Measurements from ENCODE around the gene LLCFC1. TPM values are rescaled to one million over a fixed set of nuclear protein-coding genes. Genes with fewer than 3 reads are reported as not detected.
"Not testable (repeated sequence)": the region's sequence is repeated elsewhere in the genome, so short reads cannot be mapped to it uniquely, and the experiment has no call there.

LLCFC1 gene
- total RNA-seq, 1 experiment from 2014 or later: not detected

DNA sequence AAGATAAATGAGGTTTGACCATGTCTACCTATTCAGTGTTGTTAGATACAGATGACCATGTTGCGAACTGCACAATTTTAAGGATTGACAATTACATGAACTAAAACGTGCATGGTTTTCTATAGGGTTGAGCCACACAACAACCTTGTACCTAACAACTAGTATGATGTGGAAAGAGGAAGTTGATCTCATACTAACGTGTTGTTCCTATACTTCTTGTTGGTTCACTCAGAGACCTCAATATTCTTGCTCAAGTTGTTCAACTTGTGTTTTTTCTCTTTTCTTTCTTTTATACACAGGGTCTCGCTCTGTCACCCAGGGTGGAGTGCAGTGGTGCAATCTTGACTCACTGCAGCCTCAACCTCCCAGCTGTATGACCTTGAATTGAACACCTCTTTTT is 28.9 kb downstream of the LLCFC1 start:
- H3K9me3 Mint-ChIP-seq (ENCODE audit: low read depth, unreplicated experiment): no peaks in the 10 kb centered on the region
- TF ChIP-seq CTCF (IDR thresholded peaks at IDR 0.05; ENCODE audit: unreplicated experiment): no peak
- BruUV-seq (replicated peaks): no TSS peak
- no peak for DNase-seq
- H3K36me3 Mint-ChIP-seq (ENCODE audit: insufficient read depth, unreplicated experiment): no peaks in the 10 kb centered on the region
- H3K27ac Mint-ChIP-seq (ENCODE audit: unreplicated experiment): no peak overlapping the region
- H3K4me3 Mint-ChIP-seq (ENCODE audit: low read depth, unreplicated experiment): no peak overlapping the region
- peaks cover 50% of the 10 kb centered on the region for H3K27me3 Mint-ChIP-seq (ENCODE audit: unreplicated experiment)
- no peaks in the 10 kb centered on the region for H3K4me1 Mint-ChIP-seq (ENCODE audit: low read depth, unreplicated experiment)
- intact Hi-C loops (cut with micrococcal nuclease; ENCODE audit: unreplicated experiment): no loop called here
- CTCF ChIA-PET: no interaction called here

DNA sequence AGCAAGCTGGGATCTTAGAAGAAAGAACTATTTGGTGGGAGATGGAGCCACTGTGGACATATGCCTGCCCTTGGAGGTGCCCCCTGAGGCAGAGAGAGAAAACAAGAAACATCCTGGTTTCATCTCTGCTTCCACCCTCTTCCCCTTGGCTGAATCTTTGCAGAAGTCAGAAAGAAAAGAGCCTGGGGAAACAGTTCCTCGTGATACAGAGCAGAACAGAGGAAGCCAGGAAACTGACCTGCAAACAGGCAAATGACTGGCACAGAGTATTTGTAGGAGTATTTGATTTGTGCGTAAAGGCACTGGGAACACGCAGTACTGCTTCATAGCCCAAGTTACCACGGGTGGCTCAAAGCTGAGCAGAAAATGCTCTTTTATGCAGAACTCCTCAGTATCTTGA is 29.9 kb downstream of the LLCFC1 start:
- no peak for DNase-seq
- no TSS peak for BruUV-seq (replicated peaks)
- no peak for TF ChIP-seq CTCF (IDR thresholded peaks at IDR 0.05; ENCODE audit: unreplicated experiment)
- peaks cover 40% of the 10 kb centered on the region for H3K27me3 Mint-ChIP-seq (ENCODE audit: unreplicated experiment)
- no peak overlapping the region for H3K4me3 Mint-ChIP-seq (ENCODE audit: low read depth, unreplicated experiment)
- no peaks in the 10 kb centered on the region for H3K9me3 Mint-ChIP-seq (ENCODE audit: low read depth, unreplicated experiment)
- CTCF ChIA-PET: no interaction called here
- no peak overlapping the region for H3K27ac Mint-ChIP-seq (ENCODE audit: unreplicated experiment)
- no peaks in the 10 kb centered on the region for H3K36me3 Mint-ChIP-seq (ENCODE audit: insufficient read depth, unreplicated experiment)
- intact Hi-C loops (cut with micrococcal nuclease; ENCODE audit: unreplicated experiment): no loop called here
- no peaks in the 10 kb centered on the region for H3K4me1 Mint-ChIP-seq (ENCODE audit: low read depth, unreplicated experiment)

GRCh38 chr7:142974626-142975025 is 35.3 kb downstream of the LLCFC1 start:
- H3K36me3 Mint-ChIP-seq (ENCODE audit: insufficient read depth, unreplicated experiment): no peaks in the 10 kb centered on the region
- no peak overlapping the region for H3K4me3 Mint-ChIP-seq (ENCODE audit: low read depth, unreplicated experiment)
- no peaks in the 10 kb centered on the region for H3K4me1 Mint-ChIP-seq (ENCODE audit: low read depth, unreplicated experiment)
- H3K9me3 Mint-ChIP-seq (ENCODE audit: low read depth, unreplicated experiment): no peaks in the 10 kb centered on the region
- H3K27ac Mint-ChIP-seq (ENCODE audit: unreplicated experiment): no peak overlapping the region
- H3K27me3 Mint-ChIP-seq (ENCODE audit: unreplicated experiment): peaks cover 14% of the 10 kb centered on the region
- CTCF ChIA-PET: interaction anchor here (0.7 kb wide), 1 partner anchor 95 kb away, joined by 3 read pairs; no protein-coding TSS in a partner anchor
- no peak for DNase-seq
- intact Hi-C loops (cut with micrococcal nuclease; ENCODE audit: unreplicated experiment): no loop called here
- TF ChIP-seq CTCF (IDR thresholded peaks at IDR 0.05; ENCODE audit: unreplicated experiment): no peak
- no TSS peak for BruUV-seq (replicated peaks)

DNA sequence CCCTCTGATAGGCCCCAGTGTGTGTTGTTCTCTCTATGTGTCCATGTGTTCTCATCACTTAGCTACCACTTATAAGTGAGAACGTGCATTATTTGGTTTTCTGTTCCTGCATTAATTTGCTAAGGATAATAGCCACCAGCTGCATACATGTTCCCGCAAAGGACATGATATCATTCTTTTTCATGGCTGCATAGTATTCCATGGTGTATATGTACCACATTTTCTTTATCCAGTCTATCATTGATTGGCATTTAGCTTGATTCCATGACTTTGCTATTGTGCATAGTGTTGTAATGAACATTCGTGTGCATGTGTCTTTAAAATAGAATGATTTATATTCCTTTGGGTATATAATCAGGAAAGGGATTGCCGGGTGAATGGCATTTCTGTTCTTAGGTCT is 39.1 kb downstream of the LLCFC1 start:
- H3K36me3 Mint-ChIP-seq (ENCODE audit: insufficient read depth, unreplicated experiment); intact Hi-C loops (cut with micrococcal nuclease; ENCODE audit: unreplicated experiment); H3K9me3 Mint-ChIP-seq (ENCODE audit: low read depth, unreplicated experiment); H3K27ac Mint-ChIP-seq (ENCODE audit: unreplicated experiment); DNase-seq; BruUV-seq (replicated peaks); H3K4me1 Mint-ChIP-seq (ENCODE audit: low read depth, unreplicated experiment); H3K4me3 Mint-ChIP-seq (ENCODE audit: low read depth, unreplicated experiment): not testable (repeated sequence)
- CTCF ChIA-PET: interaction anchor here (1.0 kb wide), 1 partner anchor 22 kb away, joined by 4 read pairs; no protein-coding TSS in a partner anchor
- H3K27me3 Mint-ChIP-seq (ENCODE audit: unreplicated experiment): peaks cover 36% of the 10 kb centered on the region

DNA sequence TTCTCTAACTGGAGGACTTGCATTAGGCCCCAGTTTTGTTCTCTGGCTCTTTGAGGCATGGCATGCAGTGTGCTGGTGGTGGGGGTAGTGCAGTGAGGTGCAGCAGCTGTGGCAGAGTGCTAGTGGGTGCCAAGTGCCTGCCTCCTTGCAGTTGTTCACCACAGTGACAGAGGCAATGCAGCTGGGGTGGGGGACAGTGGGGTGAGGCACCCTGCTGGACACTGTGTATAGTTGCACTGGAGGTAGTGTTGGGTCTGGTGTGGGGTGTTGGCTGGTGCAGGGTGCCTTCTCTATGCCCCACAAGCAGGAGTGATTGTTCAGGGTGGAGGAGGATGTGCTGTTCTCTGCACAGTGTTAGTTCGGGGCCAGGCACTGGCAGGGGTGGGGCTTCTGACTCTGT is 44.5 kb downstream of the LLCFC1 start:
- CTCF ChIA-PET: interaction anchor here (0.5 kb wide), 1 partner anchor 24 kb away, joined by 5 read pairs; no protein-coding TSS in a partner anchor
- intact Hi-C loops (cut with micrococcal nuclease; ENCODE audit: unreplicated experiment): no loop called here
- H3K9me3 Mint-ChIP-seq (ENCODE audit: low read depth, unreplicated experiment): no peaks in the 10 kb centered on the region
- no peak for TF ChIP-seq CTCF (IDR thresholded peaks at IDR 0.05; ENCODE audit: unreplicated experiment)
- H3K36me3 Mint-ChIP-seq (ENCODE audit: insufficient read depth, unreplicated experiment): no peaks in the 10 kb centered on the region
- H3K27me3 Mint-ChIP-seq (ENCODE audit: unreplicated experiment): peaks cover 63% of the 10 kb centered on the region
- H3K27ac Mint-ChIP-seq (ENCODE audit: unreplicated experiment): no peak overlapping the region
- no peaks in the 10 kb centered on the region for H3K4me1 Mint-ChIP-seq (ENCODE audit: low read depth, unreplicated experiment)
- BruUV-seq (replicated peaks): no TSS peak
- H3K4me3 Mint-ChIP-seq (ENCODE audit: low read depth, unreplicated experiment): no peak overlapping the region
- no peak for DNase-seq
